Hypothalamus (tissue), 51 donors: ENCODE results near the gene URB1.
"Not testable (repeated sequence)": the region's sequence is repeated elsewhere in the genome, so short reads cannot be mapped to it uniquely, and the experiment has no call there.

Experiments used
- DNase-seq, 51 donors: peaks; one replicate each; lab custom pipeline; 2025; lab: John Stamatoyannopoulos, UW

URB1 gene

DNA sequence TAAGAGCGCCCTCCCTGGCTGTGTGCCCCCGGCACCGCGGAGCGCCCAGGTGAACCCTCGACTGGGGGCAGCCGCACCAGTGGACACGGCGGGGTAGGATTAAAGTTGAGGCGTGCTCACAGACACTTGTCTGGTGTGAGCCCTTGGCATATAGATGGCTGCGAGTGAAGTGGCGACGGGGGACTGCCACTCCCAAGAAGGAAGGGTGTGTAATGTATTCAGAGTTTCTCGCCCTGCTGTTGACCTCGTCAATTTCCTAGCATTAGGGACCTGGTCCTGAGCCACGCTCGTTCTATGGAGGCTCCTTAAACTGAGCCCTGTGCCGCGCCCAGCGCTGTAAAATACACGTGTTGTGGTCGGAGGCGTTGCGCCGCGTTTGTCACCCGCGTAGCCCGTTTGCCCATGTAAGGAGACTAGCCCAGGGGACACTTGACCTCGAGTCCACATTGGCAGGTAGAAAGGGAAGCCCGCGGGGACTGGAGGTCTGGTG is 20.2 kb upstream of the URB1 start:
- peak in 22 of 51 donors; percentile 6 to 66 (median 42) for DNase-seq

DNA sequence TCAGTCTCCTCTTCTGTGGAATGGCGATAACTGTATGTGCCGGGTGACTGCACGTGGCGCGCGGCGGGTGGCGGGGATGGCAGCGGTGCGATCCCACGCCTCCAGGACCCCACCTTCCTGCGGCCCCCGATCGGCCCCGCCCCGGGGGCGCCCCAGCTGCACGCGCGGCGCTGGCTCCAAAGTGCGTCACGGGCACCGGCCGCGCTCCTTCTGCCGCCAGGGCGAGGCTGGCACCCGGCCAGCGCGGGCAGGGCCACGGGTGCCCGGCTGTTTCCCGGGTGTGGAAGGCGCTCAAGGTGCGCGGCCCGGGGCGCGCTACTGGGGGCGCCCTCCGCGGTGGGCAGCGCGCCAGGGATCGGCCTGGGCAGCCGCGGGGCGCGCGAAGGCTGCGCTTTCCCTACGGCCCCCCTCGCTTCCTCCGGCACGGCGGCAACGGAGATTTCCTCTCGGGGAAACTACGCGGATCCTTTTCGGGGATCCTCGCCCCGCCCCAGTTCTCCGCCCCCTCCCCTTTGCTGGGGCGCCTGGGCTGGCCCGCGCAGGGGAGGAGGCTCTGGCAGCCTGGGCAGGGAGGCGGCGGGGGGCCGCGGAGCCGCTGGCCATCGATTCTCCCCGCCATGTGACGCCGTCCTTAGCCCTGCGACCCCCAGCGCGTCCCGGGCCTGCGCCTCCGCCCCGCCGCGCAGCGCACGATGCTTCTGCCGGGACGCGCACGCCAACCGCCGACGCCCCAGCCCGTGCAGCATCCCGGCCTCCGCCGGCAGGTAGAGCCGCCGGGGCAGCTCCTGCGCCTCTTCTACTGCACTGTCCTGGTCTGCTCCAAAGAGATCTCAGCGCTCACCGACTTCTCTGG is 19.6 kb upstream of the URB1 start, which contains the start of gene EVA1C:
Gene EVA1C (plus strand): TSS at position 545 of the 853 bp plus-strand sequence. CDS start 148 bp downstream, at position 693.
- DNase-seq: peak in 35 of 51 donors; percentile 24 to 80 (median 61)

DNA sequence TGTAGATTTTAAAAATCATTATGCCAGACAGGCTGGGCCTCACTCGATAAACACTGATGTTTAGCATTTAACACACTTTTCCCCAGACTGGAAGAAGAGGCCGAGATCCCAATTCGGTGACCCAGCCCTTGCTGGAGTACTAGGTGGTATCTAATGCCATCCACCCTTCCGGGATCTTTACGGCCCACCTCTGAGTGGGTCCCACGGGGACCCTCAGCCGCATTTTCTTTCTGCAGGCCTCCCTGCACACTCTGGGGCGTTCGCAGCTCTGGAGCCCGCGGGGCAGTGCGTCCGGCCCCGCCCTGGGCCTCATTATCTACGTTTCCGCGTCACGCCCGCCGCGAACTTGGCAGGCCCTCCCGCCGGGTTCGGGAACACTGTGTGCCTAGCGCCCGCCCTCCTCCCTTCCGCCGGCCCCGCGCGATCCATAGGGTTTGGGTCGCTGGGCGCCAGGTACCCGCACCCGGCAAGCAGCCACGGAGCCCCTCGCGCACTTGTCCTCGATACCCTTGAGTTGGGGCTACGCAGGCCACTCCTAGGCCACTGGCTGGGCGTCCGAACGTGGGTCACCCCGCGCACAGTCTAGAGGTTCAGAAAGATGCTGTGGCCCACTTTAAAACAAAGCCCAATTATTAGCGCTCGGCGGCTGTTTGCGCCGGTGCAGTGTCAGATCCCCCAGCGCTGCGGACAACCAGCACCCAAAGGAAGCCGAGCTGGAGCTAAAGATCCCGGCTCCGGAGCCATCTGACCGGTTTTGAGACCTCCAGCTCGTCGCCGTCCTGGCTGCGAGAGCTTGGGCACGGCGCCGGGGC is 18.7 kb upstream of the URB1 start:
- peak; percentile 15 to 90 (median 72) for DNase-seq

DNA sequence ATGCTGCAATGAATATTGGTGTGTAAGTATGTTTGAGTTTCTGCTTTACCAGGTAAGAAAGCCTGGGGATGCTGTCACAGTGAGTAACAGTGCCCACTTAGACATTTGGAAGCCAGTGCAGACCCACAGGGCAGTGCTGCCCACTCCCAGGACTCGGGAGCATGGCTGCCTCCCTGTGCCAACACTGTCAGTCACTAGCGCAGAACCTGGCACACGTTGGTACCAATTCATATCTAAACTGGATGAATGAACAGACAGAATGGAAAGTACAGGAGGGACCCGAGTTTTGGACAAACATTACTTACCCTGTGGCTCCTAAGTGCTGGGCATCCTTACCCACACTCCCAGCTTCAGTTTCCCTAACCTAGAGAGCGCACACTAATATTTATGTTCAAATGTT is 18.1 kb upstream of the URB1 start:
- DNase-seq: peak in 15 of 51 donors; percentile 4 to 52 (median 18)

DNA sequence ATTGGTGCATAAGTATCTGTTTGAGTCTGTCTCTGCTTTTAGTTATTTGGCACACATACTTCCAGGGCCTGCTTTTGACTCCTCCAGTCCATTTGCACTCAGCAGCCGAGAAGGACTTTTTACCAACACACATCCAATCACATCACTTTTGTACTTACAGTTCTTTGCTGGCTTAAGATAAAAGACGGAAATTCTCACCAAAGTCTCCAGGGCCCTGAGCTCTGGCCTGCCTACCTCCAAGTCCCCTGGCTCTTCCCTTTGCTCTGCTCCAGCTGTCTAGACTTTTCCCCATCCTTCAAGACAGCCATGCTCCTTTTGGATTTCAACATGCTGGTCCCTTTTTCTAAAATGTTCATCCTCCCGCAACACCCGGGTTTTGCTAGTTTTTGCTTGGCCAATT is 17.5 kb upstream of the URB1 start:
- no peak for DNase-seq

DNA sequence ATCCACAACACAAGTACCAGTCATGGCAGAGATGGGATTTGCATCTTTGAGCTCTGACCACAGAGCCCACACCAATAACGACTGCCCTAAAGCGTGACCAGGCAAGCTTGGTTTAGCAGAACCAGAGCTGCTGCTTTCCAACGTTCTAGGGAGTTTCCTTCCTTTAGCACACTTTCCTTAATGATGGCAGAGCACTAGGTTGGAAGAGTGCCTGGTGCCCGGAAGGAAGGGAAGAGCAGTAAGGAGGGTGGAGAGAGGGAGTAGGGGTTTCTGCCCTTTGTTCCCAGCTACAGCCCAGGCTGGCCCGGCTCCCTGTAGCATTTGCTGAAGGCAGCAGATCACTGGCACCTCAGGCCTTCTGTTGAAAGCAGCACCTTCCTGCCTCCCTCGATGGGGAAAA is 13.6 kb upstream of the URB1 start:
- no peak for DNase-seq

DNA sequence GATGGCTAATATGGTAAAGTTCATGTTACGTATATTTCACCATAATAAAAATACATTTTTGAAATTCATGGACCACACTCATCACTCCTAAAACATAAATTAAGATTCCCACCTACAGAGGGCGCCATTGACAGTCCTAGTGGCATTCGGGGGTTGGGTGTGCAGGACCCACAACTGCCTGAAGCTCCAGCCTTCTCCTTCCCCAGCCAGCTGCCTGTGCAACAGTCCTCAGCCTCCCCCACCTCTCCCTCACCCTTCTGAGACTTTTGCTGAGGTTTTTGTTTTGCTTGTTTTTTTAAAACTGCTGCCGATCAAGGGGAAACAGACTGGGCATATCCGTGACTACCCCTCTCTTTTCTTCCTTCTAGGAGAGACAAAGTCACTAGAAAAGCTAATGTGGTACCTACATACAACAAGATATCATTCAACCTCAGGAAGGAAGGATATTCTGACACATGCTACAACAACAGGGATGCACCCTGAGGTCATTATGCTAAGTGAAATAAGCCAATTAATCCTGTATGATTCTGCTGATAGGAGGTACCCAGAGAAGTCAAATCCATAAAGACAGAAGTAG is 10.5 kb upstream of the URB1 start:
- peak in 31 of 51 donors; percentile 6 to 84 (median 40) for DNase-seq

DNA sequence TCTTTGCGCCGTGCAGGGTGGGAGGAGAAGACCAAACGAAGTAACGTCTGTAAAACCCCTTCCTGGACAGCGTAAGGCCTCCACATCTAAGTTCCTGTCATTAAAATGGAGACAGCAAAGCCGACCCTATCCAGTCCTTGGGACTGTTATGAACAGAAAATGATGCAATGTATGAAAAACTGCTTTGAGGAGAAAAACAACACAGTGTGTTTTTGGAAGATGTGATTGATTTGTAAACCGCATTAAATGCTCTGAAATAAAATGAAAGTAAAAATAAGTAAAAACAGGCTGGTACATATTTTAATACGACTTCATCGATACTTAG is 827 bp upstream of the URB1 start:
- no peak for DNase-seq

DNA sequence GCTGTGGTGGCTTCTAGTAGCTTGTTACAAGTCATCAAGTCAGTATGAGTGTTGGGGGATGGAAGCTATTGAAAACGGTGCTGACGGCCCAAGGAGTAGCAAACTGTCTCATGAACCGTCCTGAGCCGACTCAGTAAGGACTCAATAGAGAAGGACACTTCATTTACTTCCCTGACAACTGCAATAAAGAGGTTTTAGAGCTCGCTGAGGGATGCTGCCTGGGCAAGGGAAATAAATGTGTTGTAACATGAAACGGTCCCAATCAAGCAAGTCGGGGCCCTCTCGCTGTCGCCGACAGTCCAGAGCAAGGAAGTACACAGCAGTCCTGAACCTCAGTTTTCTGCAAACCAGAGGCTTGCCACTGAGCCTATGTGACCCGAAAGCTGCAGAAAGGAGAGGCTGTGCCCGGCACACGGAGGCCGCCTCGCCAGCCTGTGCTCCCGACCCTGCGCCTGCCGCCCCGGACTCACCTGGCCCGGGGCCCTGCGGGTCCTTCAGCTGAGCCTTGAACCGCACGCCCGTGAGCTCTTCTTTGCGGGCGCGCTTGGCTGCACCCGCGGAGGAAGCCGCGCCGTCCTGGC is 423 bp downstream of the URB1 start:
- DNase-seq: no peak

DNA sequence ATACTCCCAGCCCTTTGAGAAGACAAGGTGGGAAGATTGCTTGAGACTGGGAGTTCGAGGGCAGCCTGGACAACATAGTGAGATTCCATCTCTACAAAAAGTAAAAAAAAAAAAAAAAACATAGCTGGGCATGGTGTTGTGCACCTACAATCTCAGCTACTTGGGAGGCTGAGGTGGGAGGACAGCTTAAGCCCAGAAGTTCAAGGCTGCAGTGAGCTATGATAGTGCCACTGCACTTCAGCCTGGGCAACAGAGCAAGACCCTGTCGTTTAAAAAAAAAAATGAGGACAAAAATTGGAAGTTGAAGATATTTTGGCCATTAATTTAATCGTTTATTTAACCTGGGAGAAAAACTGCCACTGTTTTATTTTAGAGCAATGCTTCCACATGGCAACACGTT is 1.1 kb downstream of the URB1 start:
- DNase-seq: no peak

DNA sequence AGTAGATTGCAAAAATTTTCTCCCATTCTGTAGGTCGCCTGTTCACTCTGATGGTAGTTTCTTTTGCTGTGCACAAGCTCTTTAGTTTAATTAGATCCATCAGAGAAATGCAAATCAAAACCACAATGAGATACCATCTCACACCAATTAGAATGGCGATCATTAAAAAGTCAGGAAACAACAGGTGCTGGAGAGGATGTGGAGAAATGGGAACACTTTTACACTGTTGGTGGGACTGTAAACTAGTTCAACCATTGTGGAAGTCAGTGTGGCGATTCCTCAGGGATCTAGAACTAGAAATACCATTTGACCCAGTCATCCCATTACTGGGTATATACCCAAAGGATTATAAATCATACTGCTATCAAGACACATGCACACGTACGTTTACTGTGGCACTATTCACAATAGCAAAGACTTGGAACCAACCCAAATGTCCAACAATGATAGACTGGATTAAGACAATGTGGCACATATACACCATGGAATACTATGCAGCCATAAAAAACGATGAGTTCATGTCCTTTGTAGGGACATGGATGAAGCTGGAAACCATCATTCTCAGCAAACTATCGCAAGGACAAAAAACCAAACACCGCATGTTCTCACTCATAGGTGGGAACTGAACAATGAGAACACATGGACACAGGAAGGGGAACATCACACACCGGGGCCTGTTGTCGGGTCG is 2.1 kb downstream of the URB1 start:
- DNase-seq: not testable (repeated sequence)

DNA sequence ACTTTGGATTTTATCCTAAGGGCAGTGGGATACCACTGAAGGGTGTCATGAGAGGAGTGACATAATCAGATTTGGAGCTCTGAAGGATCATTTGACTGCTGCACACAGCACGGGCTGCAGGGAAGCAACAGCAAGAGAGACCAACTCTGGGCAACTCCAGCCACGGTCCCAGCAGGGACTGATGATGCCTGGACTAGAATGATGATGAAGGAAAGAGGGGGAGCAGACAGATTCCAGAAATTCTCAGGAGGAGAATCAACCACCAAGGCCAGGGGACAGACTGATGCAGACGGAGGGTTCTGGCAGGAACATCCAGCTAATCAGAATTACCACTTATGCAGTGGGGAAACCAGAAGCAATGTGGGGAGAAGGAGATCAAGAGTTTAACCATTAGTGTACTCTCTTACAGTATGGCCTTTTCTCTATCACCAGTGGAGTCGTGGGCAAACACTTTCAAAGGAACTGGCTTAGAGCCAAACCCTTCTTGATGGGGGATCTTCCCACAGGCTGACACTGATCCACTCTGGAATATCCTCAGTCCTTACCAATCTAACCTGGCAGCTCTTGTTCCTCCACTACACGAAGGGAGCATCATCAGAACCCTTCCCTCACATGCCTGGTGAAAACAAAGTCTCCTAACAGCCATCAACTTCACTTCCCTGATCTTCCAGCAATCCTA is 3.3 kb downstream of the URB1 start:
- DNase-seq: peak in 1 of 51 donors; percentile 59

DNA sequence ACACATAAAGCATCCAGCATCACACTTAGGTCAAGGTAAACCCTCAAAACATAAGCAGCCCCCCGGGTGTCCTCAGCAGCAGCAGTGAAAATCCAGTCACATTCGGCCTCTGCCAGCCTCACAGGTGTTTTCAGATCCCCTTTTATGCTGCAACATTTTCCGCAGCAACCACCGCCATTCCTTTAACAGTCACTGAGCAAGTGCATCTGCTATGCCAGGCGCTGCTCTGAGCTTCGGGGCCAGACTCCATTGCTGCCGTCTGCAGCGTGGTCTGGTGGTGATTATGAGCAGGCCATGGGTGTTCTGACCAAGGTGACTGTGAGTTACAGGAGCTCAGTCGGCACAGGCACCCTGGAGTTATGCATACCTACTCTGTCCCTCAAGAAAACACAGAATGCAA is 4.5 kb downstream of the URB1 start:
- no peak for DNase-seq

DNA sequence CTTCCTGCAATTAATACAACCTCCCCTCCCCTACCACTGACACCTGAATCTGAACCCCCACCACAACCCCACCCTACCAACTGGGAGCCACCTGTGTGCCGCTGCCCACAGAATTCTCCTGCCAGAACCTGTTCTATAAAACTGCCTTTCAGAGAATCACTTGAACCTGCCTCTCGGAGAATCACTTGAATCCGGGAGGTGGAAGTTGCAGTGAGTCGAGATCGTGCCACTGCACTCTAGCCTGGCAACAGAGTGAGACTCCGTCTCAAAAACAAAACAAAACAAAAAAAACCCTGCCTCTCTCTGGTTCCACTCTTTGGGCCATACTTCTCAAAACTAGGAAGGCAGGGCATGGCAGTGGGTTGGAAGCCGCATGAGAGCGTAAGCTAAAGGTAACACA is 5.7 kb downstream of the URB1 start:
- no peak for DNase-seq

DNA sequence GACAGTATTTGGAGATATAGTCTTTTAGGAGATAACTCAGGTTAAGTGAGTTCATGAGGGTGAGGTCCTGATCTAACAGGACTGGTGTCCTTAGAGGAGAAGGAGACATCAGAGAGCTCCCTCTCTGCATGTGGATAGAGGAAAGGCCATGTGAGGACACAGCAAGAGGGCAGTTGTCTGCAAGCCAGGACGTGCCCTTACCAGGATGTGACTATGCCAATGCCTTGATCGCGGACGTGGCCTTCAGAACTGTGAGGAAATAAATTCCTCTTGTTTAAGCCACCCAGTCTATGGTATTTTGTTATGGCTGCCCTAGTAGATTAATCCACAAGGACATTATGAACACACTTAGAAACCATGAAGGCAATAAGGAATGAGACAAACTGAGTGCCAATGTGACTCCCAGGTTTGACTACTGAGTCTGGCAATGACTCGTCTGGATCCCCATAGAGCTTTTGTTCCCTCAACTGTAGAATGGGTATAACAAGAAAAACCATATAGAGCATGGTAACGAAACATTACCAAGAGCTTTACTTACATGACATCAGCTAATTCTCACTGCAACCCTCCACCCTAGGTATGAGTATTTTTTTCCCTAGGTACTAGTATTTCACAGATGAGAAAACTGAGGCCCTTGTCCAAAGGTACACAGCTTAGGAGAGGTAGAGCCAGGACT is 6.5 kb downstream of the URB1 start:
- no peak for DNase-seq

DNA sequence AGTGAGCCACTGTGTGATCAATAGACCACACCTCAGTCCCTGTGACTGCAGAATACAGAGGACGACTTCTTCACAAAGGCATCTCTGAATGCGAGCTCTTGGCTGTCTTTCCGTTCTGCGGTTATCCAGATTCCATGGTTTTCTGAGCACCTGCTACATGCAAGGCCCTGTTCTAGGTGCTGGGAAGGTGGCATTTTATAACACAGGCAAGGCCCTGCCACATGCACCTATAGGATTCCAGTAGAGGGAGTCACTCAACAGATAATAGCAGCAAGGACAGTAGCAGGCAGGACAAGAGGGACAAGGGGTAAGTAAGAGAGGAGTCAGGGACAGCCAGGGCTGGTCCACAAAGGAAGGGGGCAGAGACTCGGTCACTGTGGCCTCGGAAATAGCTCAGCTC is 9.0 kb downstream of the URB1 start:
- no peak for DNase-seq

DNA sequence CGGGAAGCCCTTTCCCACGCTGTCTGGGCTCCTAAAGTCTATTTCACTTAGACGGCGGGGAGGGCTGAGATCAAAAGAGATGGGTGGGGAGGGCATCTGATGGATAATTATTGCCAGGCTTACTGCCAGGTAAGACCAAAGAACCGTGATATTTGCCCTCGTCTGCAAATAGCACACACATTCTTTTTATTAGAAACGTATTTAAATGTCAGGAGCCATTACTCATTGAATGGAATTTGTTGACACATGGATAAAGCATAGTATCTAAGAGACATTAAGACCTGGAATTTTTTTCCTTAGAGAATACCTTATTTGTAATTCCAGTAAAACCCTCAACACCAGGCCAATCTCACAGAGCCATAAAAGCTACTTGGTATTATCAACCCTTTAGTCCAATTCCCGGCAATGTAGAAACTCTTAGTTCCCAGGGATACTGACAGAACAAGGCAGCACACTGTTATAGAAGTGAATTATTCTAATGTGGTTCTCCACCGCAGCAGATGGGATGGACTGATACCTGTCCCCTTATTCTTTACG is 10.6 kb downstream of the URB1 start:
- no peak for DNase-seq

DNA sequence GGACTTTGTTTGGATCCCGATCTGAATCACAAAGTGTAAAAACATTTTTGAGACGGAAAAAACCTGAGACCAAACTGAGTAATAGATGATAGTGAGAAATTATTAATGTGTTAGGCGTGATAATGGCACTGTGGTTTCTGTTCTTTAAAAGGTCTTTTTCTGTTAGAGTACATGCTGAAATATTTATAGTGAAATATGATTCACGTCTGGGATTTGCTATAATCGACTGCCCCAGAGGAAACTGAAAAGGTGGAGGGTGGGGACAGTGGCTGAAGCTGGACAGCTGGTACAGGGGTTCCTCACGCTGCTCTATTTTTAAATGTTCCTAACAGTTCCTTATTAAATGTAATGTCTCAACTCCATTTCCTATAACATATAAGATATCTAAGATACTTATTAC is 11.2 kb downstream of the URB1 start:
- no peak for DNase-seq

DNA sequence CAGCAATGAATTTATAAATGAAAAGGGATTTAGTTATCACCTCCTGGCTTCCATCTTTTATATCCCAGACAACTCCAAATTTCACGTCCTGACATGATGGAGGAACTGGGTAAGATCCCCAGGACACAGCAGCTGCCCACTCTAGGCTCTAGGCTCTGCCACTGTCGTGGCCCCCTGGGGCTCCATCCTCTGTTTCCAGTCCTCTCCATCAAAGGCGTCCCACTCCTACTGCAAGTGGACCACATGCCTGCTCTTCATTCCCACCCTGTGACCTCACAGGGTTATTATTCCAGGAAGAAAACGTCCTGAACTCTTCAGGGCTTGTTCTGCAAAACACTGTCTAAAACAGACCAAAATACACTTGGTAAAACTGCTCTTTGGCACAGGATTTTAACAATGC is 11.9 kb downstream of the URB1 start:
- no peak for DNase-seq
